IMR-90 (cell line): Measurements from ENCODE around the gene CAPN2.

Experiments
- BHLHE40 ChIP-seq: fragments of 150-350 bp; IDR thresholded peaks from 2 replicates; pipeline ENCODE4 v1.6.1; 2016; ENCODE audit warnings: mild to moderate bottlenecking, low read depth, low read length
- MAFK ChIP-seq: IDR thresholded peaks from 2 replicates; pipeline ENCODE4 v1.6.1; 2012; ENCODE audit warnings: low read depth, low read length, improper control_type of control experiment
- MAZ ChIP-seq: IDR thresholded peaks from 2 replicates; pipeline ENCODE4 v1.6.1; 2012; ENCODE audit warnings: low read depth, mild to moderate bottlenecking, low read length, improper control_type of control experiment, moderate library complexity, borderline replicate concordance
- MXI1 ChIP-seq: IDR thresholded peaks from 2 replicates; pipeline ENCODE4 v1.6.1; 2012; ENCODE audit warnings: low read depth, mild to moderate bottlenecking, low read length, moderate library complexity, borderline replicate concordance
- POLR2A ChIP-seq: IDR thresholded peaks from 2 replicates; pipeline ENCODE4 v1.6.1; 2012; ENCODE audit warnings: mild to moderate bottlenecking, low read depth, low read length
- RAD21 ChIP-seq: IDR thresholded peaks from 2 replicates; pipeline ENCODE4 v1.6.1; 2012; ENCODE audit warnings: low read length, improper control_type of control experiment
- RCOR1 ChIP-seq: IDR thresholded peaks from 2 replicates; pipeline ENCODE4 v1.6.1; 2012; ENCODE audit warnings: mild to moderate bottlenecking, low read length, improper control_type of control experiment; ENCODE audit not compliant: insufficient replicate concordance
- RFX5 ChIP-seq: IDR thresholded peaks from 2 replicates; pipeline ENCODE4 v1.8.0; 2012; ENCODE audit warnings: low read depth, mild to moderate bottlenecking, low read length, moderate library complexity
- SMC3 ChIP-seq: fragments of 150-350 bp; IDR thresholded peaks from 2 replicates; pipeline ENCODE4 v1.6.1; 2016; ENCODE audit warnings: low read depth, mild to moderate bottlenecking, antibody characterized with exemption, low read length, moderate library complexity
- TF ChIP-seq, protein P1 (sequence below): conservative IDR thresholded peaks from 2 replicates; pipeline ENCODE4 v1.5.1; 2012; ENCODE audit warnings: mild to moderate bottlenecking, low read depth, low read length, improper control_type of control experiment
- TF ChIP-seq, protein P2 (sequence below): fragments of 150-350 bp; IDR thresholded peaks from 2 replicates; pipeline ENCODE4 v1.6.1; 2017; ENCODE audit warnings: mild to moderate bottlenecking, antibody characterized with exemption, low read length, low read depth

DNA sequence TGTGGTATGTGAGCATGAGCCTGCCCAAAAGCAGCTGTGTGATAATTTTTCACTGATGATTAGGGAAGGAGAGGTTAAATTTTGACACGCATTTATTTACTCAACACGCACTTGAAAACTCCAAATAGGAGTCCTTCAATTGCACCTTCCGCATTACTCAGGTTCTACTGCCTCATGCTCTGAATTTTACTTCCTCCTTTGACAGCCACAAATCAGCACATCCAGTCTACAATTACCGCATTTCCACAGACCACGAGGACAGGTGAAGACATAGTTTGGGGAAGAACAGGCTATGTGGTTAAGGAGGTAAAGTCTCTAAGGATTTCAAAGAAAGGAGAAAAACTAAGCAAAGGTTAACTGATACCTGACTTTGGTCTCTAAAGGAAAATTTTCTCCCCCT, 49.4 kb upstream of the CAPN2 start:
- TF ChIP-seq, protein P1, sequence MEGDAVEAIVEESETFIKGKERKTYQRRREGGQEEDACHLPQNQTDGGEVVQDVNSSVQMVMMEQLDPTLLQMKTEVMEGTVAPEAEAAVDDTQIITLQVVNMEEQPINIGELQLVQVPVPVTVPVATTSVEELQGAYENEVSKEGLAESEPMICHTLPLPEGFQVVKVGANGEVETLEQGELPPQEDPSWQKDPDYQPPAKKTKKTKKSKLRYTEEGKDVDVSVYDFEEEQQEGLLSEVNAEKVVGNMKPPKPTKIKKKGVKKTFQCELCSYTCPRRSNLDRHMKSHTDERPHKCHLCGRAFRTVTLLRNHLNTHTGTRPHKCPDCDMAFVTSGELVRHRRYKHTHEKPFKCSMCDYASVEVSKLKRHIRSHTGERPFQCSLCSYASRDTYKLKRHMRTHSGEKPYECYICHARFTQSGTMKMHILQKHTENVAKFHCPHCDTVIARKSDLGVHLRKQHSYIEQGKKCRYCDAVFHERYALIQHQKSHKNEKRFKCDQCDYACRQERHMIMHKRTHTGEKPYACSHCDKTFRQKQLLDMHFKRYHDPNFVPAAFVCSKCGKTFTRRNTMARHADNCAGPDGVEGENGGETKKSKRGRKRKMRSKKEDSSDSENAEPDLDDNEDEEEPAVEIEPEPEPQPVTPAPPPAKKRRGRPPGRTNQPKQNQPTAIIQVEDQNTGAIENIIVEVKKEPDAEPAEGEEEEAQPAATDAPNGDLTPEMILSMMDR, result no peak
- TF ChIP-seq RAD21 (no peak), POLR2A (no peak), MAZ (no peak), RFX5 (no peak), MXI1 (no peak), SMC3 (no peak), RCOR1 (no peak), BHLHE40 (no peak), MAFK (no peak)
- TF ChIP-seq, protein P2, sequence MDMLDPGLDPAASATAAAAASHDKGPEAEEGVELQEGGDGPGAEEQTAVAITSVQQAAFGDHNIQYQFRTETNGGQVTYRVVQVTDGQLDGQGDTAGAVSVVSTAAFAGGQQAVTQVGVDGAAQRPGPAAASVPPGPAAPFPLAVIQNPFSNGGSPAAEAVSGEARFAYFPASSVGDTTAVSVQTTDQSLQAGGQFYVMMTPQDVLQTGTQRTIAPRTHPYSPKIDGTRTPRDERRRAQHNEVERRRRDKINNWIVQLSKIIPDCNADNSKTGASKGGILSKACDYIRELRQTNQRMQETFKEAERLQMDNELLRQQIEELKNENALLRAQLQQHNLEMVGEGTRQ, result no peak
